AG04450 (cell line): ENCODE measurements around the gene MOV10L1. TPM values are rescaled to one million over a fixed set of nuclear protein-coding genes. Genes with fewer than 3 reads are reported as not detected.
"Not testable (repeated sequence)": the region's sequence is repeated elsewhere in the genome, so short reads cannot be mapped to it uniquely, and the experiment has no call there.

Source experiments
- CTCF ChIA-PET: fragments of 300-600, 350-600 bp; formaldehyde crosslinking; extraction: SDS; loops from one replicate; lab custom pipeline; 2022; ENCODE audit warnings: antibody characterized with exemption, inconsistent platforms; lab: Charles Lee
- POLR2A ChIA-PET: fragments of 350-600 bp; formaldehyde crosslinking; extraction: SDS; loops from one replicate; lab custom pipeline; 2021; ENCODE audit warnings: antibody characterized with exemption, inconsistent platforms; lab: Yijun Ruan, JAX
- DNase-seq: peaks from one replicate; pipeline ENCODE4 v3.0.0-alpha.2; 2011; ENCODE audit warnings: low read depth, low spot score
- H3K27ac ChIP-seq: one replicate; pipeline ENCODE4 v1.5.1; 2012; ENCODE audit warnings: low read depth, low read length, control low read depth
- H3K27me3 ChIP-seq: one replicate; pipeline ENCODE4 v1.6.0; 2012; ENCODE audit warnings: low read length; ENCODE audit not compliant: control insufficient read depth, insufficient read depth
- H3K4me3 ChIP-seq: 2 replicates; pipeline ENCODE4 v1.5.1; 2011; ENCODE audit warnings: mild to moderate bottlenecking, low read depth, low read length, control low read depth
- H3K9me3 ChIP-seq: 2 replicates; pipeline ENCODE4 v1.5.1; 2012; ENCODE audit warnings: low read length; ENCODE audit not compliant: control insufficient read depth, insufficient read depth
- CTCF ChIP-seq: IDR thresholded peaks from 2 replicates; pipeline ENCODE4 v1.5.1; 2011; ENCODE audit warnings: low read depth, low read length, control low read depth, inconsistent platforms
- polyA plus RNA-seq: library from polyadenylated mRNA; depleted of rRNA; stranded (reverse); fragments of >200 nt; gene quantifications from 2 replicates; pipeline ENCODE4 v1.2.3, GENCODE V29; 2011

Gene MOV10L1
- polyA plus RNA-seq, 1 experiment: 4.2 TPM

- no peak for DNase-seq
- H3K27me3 ChIP-seq: peaks cover 9% of the 10 kb centered on the region
- no peak within 1 kb of the TSS for H3K27ac ChIP-seq
- POLR2A ChIA-PET: interaction anchor here (1.5 kb wide), 1 partner anchor 34 kb away, joined by 4 read pairs; no protein-coding TSS in a partner anchor
- H3K9me3 ChIP-seq: peaks cover 25% of the 10 kb centered on the region
- no peak within 1 kb of the TSS for H3K4me3 ChIP-seq
- CTCF ChIA-PET: interaction anchor here (0.7 to 1.2 kb wide), 2 partner anchors 26 to 57 kb away, joined by 3 read pairs; no protein-coding TSS in a partner anchor
- TF ChIP-seq CTCF: no peak
Observed at GRCh38 chr22:50085211-50085972, 4.4 kb upstream of the MOV10L1 start, which contains the start of gene MLC1. Gene MLC1, minus strand, starts transcription at chr22:50085426. Its CDS starts 524 bp downstream, at chr22:50084902.

- peak; percentile 49 for DNase-seq
- ChIA-PET POLR2A (interaction anchor here (0.5 kb wide), 1 partner anchor 52 kb away, joined by 5 read pairs; no protein-coding TSS in a partner anchor), CTCF (interaction anchor here (1.2 kb wide), 1 partner anchor 56 kb away, joined by 3 read pairs; no protein-coding TSS in a partner anchor)
- no peak overlapping the region for H3K27ac ChIP-seq
- H3K4me3 ChIP-seq: no peak overlapping the region
- TF ChIP-seq CTCF: no peak
- peaks cover 34% of the 10 kb centered on the region for H3K9me3 ChIP-seq
- H3K27me3 ChIP-seq: peaks cover 11% of the 10 kb centered on the region
Observed at GRCh38 chr22:50086526-50086925, 3.3 kb upstream of the MOV10L1 start.

- CTCF ChIA-PET, H3K27me3 ChIP-seq, H3K4me3 ChIP-seq, DNase-seq, POLR2A ChIA-PET: not testable (repeated sequence)
- peaks cover 34% of the 10 kb centered on the region for H3K9me3 ChIP-seq
- H3K27ac ChIP-seq: peak overlapping the region; percentile 11
Observed at GRCh38 chr22:50086975-50087374, 2.8 kb upstream of the MOV10L1 start.

- no peak for TF ChIP-seq CTCF
- no peak overlapping the region for H3K4me3 ChIP-seq
- no peak for DNase-seq
- ChIA-PET CTCF (no interaction called here), POLR2A (no interaction called here)
- H3K27ac ChIP-seq: no peak overlapping the region
- peaks cover 6% of the 10 kb centered on the region for H3K27me3 ChIP-seq
- peaks cover 34% of the 10 kb centered on the region for H3K9me3 ChIP-seq
Observed at GRCh38 chr22:50087646-50088045, 2.2 kb upstream of the MOV10L1 start.

- no peak for TF ChIP-seq CTCF
- Histone ChIP-seq H3K4me3 (no peak overlapping the region), H3K9me3 (peaks cover 34% of the 10 kb centered on the region), H3K27me3 (peaks cover 6% of the 10 kb centered on the region), H3K27ac (no peak overlapping the region)
- no peak for DNase-seq
- ChIA-PET CTCF (no interaction called here), POLR2A (no interaction called here)
Observed at GRCh38 chr22:50088096-50088495, 1.7 kb upstream of the MOV10L1 start.
